ENCODE data around the gene MIEF1.

Gene MIEF1

DNA sequence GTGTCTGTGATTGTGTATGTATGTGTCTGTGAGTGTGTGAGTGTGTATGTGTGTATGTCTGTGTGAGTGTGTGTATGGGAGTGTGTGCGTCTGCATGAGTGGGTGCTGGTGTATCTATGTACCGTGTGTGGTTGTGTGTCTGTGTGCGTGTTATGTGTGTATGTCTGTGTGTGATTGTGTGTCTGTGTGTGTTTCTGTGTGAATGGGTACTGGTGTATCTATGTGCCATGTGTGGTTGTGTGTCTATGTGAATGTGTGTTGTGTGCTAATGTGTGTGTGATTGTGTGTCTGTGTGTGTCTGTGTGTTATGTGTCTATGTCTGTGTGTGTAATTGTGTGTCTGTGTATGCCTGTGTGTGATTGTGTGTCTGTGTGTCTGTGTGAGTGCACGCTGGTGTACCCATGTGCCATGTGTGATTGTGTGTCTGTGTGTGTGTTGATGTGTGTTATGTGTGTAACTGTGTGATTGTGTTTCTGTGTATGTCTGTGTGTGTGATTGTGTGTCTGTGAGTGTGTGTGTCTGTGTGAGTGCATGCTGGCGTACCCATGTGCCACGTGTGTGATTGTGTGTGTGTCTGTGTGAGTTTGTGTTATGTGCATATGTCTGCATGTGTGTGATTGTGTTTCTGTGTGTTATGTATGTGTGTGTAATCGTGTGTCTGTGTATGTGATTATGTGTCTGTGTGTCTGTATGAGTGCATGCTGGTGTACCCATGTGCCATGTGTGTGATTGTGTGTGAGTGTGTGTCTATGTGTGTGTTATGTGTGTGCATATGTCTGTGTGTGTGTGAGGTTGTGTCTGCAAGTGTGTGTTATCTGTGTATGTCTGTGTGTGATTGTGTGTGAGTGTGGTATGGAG is 61.7 kb downstream of the MIEF1 start:
- TF ChIP-seq, protein P1, sequence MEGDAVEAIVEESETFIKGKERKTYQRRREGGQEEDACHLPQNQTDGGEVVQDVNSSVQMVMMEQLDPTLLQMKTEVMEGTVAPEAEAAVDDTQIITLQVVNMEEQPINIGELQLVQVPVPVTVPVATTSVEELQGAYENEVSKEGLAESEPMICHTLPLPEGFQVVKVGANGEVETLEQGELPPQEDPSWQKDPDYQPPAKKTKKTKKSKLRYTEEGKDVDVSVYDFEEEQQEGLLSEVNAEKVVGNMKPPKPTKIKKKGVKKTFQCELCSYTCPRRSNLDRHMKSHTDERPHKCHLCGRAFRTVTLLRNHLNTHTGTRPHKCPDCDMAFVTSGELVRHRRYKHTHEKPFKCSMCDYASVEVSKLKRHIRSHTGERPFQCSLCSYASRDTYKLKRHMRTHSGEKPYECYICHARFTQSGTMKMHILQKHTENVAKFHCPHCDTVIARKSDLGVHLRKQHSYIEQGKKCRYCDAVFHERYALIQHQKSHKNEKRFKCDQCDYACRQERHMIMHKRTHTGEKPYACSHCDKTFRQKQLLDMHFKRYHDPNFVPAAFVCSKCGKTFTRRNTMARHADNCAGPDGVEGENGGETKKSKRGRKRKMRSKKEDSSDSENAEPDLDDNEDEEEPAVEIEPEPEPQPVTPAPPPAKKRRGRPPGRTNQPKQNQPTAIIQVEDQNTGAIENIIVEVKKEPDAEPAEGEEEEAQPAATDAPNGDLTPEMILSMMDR (IDR thresholded peaks at IDR 0.05; ENCODE audit: low read depth, low read length), result no peak
- no peak overlapping the region for H3K4me3 ChIP-seq (ENCODE audit: low read depth, low read length)
- in situ Hi-C loops (cut with HindIII; ENCODE audit: low sequenced_read_pairs), result no loop called here
- DNase-seq (ENCODE audit: low read depth, low spot score), result no peak

DNA sequence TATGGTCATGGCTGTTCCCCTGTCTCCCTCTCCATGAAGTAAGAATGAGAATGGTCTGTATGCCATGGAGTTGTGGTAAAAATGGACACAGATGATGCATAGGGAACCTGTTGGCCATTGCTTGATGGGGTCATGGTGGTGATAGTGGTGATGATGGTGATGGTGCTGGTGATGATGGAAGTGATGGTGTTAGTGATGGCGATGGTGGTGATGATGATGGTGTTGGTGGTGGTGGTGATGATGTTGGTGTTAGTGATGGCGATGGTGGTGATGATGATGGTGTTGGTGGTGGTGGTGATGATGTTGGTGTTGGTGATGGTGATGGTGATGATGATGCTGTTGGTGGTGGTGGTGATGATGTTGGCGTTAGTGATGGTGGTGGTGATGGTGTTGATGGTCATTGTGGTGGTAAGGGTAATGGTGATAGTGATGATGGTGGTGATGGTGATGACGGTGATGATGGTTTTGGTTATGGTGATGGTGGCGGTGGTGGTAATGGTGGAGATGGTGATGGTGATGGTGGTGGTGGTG is 63.4 kb downstream of the MIEF1 start:
- no peak overlapping the region for H3K4me3 ChIP-seq (ENCODE audit: low read depth, low read length)
- DNase-seq (ENCODE audit: low read depth, low spot score), result no peak
- in situ Hi-C loops (cut with HindIII; ENCODE audit: low sequenced_read_pairs), result no loop called here
- TF ChIP-seq, protein P1 (IDR thresholded peaks at IDR 0.05; ENCODE audit: low read depth, low read length), result no peak

- TF ChIP-seq, protein P1 (IDR thresholded peaks at IDR 0.05; ENCODE audit: low read depth, low read length), result no peak
- no peak overlapping the region for H3K4me3 ChIP-seq (ENCODE audit: low read depth, low read length)
- in situ Hi-C loops (cut with HindIII; ENCODE audit: low sequenced_read_pairs), result no loop called here
- DNase-seq (ENCODE audit: low read depth, low spot score), result no peak
Measured at GRCh38 chr22:39567135-39567946, 65.3 kb downstream of the MIEF1 start.

Data from astrocyte of the spinal cord (primary cell).